A549 (cell line): ENCODE data around the gene IKZF5.

ENCODE experiments used
- CBX2 ChIP-seq: fragments of 200-600 bp; sonication (generic); IDR thresholded peaks from 2 replicates; pipeline ENCODE4 v1.6.1; 2016; ENCODE audit warnings: low read depth, mild to moderate bottlenecking, borderline replicate concordance
- CTCF ChIP-seq: fragments of >200 bp; sonication (Bioruptor Twin); formaldehyde crosslinking; IDR thresholded peaks from 3 replicates; pipeline ENCODE4 v1.5.1; 2016
- MAZ ChIP-seq: fragments of 150-350 bp; IDR thresholded peaks from 2 replicates; pipeline ENCODE4 v1.6.1; 2014; ENCODE audit warnings: antibody characterized with exemption, low read depth, low read length, borderline replicate concordance
- MYC ChIP-seq: IDR thresholded peaks from 2 replicates; pipeline ENCODE4 v1.6.1; 2012; ENCODE audit warnings: mild to moderate bottlenecking, inconsistent platforms, low read length, improper control_type of control experiment, borderline replicate concordance
- POLR2A ChIP-seq: IDR thresholded peaks from 2 replicates; pipeline ENCODE4 v1.6.1; 2012; ENCODE audit warnings: mild to moderate bottlenecking, low read length

DNA sequence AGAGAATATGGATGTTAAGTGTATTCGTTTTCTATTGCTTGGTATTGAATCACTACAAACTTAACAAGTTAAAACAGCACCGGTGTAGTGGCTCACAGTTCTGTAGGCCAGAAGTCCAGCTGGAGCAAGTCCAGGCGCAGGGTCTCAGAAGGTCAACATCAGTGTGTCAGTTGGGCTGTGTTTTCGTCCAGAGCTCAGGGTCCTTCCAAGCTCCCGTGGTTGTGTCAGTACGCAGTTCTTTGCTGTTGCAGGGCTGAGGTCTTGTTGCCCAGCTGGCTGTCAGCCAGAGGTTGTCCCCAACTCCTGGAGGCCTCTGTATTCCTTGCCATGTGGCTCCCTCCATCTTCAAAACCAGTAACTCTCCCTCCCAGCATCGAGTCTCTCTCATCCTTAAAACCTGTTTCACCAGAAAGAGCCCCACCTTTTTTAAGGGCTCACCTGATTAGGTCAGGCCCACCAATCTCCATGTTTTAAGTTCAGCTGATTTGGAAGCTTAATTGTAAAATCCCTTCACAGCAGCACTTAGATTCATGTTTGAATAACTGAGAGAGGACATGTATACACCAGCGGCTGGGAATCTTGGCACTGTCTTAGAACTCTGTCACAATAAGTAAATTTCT, 27.0 kb upstream of the IKZF5 start:
- TF ChIP-seq CTCF (no peak), POLR2A (no peak), CBX2 (no peak), MYC (no peak), MAZ (no peak)
